KBM-7 (cell line): Measurements from ENCODE around the gene MAP2K5.

Source experiments
- DNase-seq: peaks from one replicate; pipeline ENCODE4 v3.0.0-alpha.2; 2015
- in situ Hi-C: fragments of 300-500 bp; cut with MboI; formaldehyde crosslinking; loops from 2 replicates; pipeline ENCODE4 v1.14.3; 2020; ENCODE audit warnings: low sequenced_read_pairs, low pct_unique_long_range_greater_than_20kb, mixed read lengths

Gene MAP2K5

GRCh38 chr15:67824197-67824968 is 281.9 kb downstream of the MAP2K5 start:
- DNase-seq: peak; percentile 69
- in situ Hi-C loops: no loop called here

GRCh38 chr15:67824976-67825880 is 282.7 kb downstream of the MAP2K5 start, which contains the start of gene SKOR1:
Gene SKOR1, plus strand, starts transcription at chr15:67825509. Its CDS starts 94 bp downstream, at chr15:67825603.
- in situ Hi-C loops: no loop called here
- peak; percentile 51 for DNase-seq

- in situ Hi-C loops: no loop called here
Measured at GRCh38 chr15:67825881-67826716, 283.6 kb downstream of the MAP2K5 start.

DNA sequence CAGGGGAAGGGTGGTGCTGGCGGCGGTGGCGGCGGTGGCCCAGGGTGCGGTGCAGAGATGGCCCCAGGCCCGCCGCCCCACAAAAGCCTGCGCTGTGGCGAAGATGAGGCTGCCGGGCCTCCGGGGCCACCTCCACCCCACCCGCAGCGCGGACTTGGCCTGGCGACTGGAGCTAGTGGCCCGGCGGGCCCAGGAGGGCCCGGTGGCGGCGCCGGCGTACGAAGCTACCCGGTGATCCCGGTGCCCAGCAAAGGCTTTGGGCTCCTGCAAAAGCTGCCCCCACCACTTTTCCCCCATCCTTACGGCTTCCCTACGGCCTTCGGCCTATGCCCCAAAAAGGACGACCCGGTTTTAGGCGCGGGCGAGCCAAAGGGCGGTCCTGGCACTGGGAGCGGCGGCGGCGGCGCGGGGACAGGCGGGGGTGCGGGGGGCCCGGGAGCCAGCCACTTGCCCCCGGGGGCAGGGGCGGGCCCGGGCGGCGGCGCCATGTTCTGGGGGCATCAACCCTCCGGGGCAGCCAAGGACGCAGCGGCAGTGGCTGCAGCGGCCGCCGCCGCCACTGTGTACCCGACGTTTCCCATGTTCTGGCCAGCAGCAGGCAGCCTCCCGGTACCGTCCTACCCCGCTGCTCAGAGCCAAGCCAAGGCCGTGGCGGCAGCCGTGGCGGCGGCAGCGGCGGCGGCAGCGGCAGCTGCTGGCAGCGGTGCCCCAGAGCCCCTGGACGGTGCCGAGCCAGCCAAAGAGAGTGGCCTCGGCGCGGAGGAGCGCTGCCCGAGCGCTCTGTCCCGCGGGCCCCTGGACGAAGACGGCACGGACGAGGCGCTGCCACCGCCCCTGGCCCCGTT is 284.4 kb downstream of the MAP2K5 start:
- no peak for DNase-seq
- in situ Hi-C loops: no loop called here

More at GRCh38 chr15:67825881-67826716, 283.6 kb downstream of the MAP2K5 start:
- DNase-seq: no peak

DNA sequence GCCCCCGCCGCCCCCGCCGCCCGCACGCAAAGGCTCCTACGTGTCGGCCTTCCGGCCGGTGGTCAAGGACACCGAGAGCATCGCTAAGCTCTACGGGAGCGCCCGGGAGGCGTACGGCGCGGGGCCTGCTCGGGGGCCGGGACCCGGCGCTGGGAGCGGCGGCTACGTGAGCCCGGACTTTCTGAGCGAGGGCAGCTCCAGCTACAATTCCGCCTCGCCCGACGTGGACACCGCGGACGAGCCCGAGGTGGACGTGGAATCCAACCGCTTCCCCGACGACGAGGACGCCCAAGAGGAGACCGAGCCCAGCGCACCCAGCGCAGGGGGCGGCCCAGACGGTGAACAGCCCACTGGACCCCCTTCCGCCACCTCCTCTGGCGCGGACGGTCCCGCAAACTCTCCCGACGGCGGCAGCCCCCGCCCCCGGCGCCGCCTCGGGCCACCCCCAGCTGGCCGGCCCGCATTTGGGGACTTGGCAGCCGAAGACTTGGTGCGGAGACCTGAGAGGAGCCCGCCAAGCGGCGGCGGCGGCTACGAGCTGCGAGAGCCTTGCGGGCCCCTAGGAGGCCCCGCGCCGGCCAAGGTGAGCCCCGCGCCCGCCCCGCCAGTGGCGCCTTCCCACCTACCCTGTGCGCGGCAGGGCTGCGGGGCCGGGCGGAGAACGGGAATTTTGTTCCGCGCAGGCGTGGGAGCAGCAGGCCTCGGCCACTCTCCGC is 285.2 kb downstream of the MAP2K5 start:
- no peak for DNase-seq
- in situ Hi-C loops: no loop called here

- DNase-seq: no peak
- in situ Hi-C loops: no loop called here
Measured at GRCh38 chr15:67828278-67828968, 285.9 kb downstream of the MAP2K5 start.

DNA sequence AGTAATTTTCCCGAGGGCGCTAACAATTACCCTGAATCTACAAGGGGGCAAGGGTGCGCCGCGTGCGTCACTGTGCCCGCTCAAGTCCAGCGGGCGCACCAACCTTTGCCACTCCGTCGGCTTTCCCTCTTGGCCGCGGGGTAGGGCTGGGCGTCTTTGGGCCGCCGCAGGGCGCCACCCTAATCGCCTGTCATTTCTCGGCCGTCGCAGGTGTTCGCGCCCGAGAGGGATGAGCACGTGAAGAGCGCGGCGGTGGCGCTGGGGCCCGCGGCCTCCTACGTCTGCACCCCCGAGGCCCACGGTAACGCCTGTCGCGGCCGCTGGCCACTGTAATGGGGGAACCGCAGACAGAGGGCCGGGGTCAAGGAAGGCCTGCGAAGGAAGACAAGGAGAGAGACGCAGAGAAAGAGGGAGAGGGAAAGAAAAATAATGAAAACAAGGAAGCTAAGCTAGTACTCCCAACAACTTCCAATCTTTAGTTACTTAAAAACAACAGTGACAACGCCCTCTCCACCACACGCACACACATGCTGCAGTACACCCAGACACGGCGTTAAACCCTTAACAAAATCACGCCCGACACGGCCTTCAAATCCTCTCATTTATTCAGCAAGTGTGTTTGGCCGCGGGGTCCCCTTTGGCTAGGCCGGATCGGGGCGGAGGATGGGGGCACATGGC is 286.6 kb downstream of the MAP2K5 start:
- in situ Hi-C loops: no loop called here
- no peak for DNase-seq

- in situ Hi-C loops: loop anchor here (10.0 kb wide), 1 partner anchor 885 kb away; no protein-coding TSS in a partner anchor
- DNase-seq: no peak
Measured at GRCh38 chr15:67829647-67830504, 287.4 kb downstream of the MAP2K5 start.

DNA sequence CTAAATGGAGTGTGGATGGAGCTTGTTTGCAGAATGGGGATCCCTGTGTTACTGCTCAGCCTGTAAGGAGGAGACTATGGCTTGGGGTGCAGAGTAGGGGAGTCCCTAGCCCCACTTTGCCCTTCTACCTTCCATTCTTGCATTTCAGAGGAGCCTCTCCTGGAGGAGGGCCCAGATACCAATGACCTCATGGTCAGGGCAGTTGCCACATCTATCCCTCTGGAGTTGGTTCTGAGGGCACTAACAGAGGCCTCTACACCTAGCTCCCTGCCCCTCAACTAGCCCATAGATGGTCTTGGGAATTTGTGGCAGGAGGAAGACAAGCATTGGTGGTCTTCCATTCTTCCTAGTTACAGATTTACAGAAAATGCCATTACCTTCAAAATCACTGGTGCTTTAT is 288.9 kb downstream of the MAP2K5 start:
- in situ Hi-C loops: loop anchor here (10.0 kb wide), 1 partner anchor 887 kb away; no protein-coding TSS in a partner anchor
- no peak for DNase-seq

- in situ Hi-C loops: loop anchor here (10.0 kb wide), 1 partner anchor 887 kb away; no protein-coding TSS in a partner anchor
- peak; percentile 43 for DNase-seq
Measured at GRCh38 chr15:67832031-67832551, 289.6 kb downstream of the MAP2K5 start.

GRCh38 chr15:67832897-67833709 is 290.6 kb downstream of the MAP2K5 start:
- in situ Hi-C loops: loop anchor here (10.0 kb wide), 1 partner anchor 888 kb away; no protein-coding TSS in a partner anchor
- DNase-seq: no peak

DNA sequence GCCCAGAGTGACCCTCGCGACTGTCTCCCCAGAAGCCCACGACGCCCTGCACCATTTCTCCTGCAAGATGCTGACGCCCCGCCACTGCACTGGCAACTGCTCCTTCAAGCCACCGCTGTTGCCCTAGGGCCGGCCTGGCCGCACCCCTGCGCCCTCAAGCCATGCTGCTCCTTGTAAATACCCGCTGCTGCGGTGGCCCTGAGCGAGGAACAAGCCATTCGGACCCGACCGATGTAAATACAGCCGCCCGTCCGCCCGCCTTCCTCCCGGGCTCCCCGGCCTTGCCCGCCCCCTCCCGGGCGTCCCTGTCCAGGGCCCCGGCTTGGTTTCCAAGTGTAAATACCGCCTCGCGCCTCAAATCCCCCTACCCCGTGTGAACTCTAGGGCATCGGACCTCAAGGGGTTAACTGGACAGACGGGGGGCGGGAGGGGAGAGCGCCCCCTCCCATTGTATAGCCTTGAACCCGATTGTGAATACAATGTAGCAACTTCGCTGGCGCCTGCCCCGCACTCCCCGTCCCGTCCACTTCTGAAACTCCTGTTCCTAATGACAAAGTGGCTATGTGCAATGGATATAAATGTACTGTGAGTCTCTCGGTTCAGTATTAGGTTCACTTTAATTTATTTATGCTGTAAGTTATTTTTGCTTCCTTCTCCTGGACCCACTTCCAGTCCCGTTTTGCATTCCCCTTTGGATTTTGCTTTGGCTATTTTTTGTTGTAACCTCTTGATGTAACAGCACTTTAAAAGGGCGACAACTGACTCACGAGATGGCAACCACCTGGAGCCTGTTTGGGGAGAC is 291.4 kb downstream of the MAP2K5 start:
- DNase-seq: peak; percentile 75
- in situ Hi-C loops: loop anchor here (10.0 kb wide), 1 partner anchor 889 kb away; no protein-coding TSS in a partner anchor

- no peak for DNase-seq
- in situ Hi-C loops: loop anchor here (10.0 kb wide), 1 partner anchor 890 kb away; no protein-coding TSS in a partner anchor
Measured at GRCh38 chr15:67834581-67835296, 292.2 kb downstream of the MAP2K5 start.
